HG03066 (cell line): ENCODE data around the gene ATP5MC2.
"Not testable (repeated sequence)": the region's sequence is repeated elsewhere in the genome, so short reads cannot be mapped to it uniquely, and the experiment has no call there.

ENCODE experiments used
- ATAC-seq: cut with Tn5 transposase; IDR thresholded peaks from one replicate; pipeline ENCODE4 v1.9.1; 2021; ENCODE audit warnings: low read depth; ENCODE audit not compliant: unreplicated experiment

The ATP5MC2 gene

DNA sequence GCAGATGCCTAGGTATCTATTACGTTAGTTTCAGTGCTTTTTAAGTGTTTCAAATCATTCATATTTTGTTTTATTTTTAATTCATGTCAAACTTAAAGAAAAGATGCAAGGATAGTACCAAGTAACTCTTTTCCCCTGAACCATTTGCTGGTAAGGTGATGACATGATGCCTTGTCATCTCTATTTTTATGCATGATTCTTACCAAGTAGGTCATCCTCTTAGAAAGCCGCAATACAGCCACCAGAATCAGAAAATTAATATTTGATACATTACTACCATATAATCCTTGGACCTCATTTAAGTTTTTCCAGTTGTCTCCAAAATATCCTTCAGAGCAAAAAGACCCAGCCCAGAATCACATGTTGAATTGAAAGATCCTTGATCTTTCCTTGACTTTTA, 22.3 kb downstream of the ATP5MC2 start:
- no peak for ATAC-seq

DNA sequence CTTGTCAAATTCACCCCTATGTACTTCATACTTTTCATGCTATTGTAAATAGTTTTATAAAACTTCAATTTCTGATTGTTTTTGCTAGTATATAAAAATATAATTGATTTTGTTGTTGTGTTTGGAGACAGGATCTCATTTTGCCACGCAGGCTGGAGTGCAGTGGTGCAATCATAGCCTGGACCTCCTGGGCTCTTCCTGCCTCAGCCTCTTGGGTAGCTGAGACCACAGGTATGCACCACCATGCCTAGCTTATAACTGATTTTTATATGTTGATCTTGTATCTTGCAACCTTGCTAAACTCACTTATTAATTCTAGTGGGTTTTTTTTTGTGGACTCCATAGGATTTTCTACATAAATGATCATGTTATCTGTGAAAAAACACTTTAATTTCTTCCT, 23.5 kb downstream of the ATP5MC2 start:
- no peak for ATAC-seq

DNA sequence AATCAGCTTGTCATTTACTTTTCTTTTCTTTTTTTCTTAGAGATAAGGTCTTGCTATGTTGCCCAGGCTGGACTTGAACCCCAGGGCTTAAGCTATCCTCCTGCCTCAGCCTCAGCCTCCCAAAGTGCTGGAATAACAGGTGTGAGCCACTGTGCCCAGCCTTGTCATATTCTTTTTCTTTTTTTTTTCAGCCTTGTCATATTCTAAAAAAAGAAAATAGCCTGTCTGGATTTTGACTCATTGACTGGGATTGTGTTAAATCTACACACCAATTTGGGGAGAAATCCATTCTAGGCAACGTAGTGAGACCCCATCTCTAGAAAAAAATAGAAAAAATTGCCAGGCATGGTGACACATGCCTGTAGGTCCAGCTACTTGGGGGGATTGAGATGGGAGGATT, 24.1 kb downstream of the ATP5MC2 start:
- ATAC-seq = no peak

DNA sequence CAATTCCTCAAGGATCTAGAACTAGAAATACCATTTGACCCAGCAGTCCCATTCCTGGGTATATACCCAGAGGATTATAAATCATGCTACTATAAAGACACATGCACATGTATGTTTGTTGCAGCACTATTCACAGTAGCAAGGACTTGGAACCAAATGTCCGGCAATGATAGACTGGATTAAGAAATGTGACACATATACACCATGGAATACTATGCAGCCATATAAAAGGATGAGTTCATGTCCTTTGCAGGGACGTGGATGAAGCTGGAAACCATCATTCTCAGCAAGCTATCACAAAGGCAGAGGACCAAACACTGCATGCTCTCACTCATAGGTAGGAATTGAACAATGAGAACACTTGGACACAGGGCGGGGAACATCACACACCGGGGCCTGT, 29.6 kb downstream of the ATP5MC2 start:
- ATAC-seq = not testable (repeated sequence)

DNA sequence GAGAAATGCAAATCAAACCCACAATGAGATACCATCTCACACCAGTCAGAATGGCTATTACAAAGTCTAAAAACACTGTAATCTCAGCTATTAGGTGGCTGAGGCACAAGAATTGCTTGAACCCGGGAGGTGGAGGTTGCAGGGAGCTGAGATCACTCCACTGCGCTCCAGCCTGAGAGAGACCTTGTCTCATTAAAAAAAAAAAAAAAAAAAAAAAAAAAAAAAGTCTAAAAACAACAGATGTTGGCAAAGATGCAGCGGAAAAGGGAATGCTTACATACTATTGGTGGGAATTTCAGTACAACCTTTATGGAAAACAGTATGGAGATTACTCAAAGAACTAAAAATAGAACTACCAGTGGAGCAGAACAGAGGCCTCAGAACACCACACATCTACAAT, 30.7 kb downstream of the ATP5MC2 start:
- no peak for ATAC-seq

DNA sequence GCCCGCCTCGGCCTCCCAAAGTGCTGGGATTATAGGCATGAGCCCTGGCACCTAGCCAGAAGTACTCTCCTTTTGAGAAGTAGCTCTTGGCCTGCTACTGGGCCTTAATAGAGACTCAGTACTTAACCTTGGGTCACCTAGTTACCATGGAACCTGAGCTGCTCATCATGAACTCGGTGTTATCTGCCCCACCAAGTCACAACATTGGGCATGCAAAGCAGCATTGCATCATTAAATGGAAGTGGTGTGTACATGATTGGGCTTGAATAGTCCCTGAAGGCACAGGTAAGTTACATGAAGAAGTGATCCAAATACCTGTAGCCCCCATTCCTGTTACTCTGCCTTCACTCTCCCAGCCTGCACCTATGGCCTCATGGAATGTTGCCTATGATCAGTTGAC, 31.8 kb downstream of the ATP5MC2 start:
- no peak for ATAC-seq

DNA sequence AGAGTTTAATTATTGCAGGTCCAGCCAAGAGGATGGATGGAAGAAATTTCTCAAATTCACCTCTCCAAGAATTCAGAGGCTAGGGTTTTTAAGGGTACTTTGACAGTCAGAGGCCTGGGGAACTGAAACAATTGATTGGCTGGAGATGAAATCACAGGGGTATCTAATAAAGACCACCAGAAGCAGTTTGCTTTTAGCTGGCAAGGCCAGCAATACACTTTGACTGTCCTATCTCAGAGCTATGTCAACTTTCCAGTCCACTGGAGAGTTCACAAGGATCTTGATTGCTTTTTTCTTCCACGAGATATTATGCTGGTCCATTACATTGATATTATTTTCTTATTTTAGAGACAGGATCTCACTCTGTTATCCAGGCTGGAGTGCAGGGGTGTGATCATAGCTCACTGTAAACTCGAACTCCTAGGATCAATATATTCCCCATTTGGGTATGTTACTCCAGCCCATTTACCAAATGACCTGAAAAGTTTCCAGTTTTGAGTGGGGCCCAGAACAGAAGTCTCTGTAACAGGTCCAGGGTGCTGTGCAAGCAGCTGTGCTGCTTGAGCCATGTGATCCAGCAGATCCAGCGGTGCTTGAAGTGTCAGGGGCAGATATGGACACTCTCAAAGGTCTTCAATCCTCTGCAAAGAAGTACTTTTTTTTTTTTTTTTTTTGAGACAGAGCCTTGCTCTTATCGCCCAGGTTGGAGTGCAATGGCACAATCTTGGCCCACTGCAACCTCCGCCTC, 32.5 kb downstream of the ATP5MC2 start:
- ATAC-seq = no peak

DNA sequence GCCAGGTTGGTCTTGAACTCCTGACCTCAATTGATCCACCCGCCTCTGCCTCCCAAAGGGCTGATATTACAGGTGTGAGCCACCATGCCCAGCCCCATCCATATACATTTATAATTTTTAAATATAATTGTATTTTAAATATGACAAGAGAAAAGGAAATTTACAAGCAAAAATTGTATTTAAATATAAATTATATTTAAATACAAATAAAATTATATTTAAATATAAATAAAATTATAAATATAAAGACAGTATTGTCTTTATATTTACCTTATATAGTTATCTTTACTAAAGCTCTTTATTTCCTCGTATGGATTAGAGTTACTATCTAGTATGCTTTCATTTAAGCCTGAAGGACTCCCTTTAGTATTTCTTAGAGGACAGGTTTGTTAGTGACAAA, 37.8 kb downstream of the ATP5MC2 start:
- ATAC-seq = no peak

DNA sequence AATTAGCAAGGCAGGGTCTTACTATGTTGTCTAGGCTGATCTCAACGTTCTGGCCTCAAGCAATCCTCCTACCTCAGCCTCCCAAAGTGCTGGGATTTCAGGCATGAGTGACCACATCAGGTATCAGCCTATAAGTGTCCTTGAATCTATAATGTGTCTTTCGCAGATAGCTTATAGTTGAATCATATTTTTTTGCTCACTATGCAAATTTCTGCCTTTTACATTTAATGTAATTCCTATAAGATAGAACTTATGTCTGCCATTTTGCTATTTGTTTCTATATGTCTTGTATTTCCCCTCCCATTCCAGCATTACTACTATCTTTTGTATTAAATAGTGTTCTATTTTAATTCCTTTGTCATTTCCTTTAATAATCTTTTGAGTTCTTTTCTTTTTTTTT, 39.2 kb downstream of the ATP5MC2 start:
- ATAC-seq = no peak

DNA sequence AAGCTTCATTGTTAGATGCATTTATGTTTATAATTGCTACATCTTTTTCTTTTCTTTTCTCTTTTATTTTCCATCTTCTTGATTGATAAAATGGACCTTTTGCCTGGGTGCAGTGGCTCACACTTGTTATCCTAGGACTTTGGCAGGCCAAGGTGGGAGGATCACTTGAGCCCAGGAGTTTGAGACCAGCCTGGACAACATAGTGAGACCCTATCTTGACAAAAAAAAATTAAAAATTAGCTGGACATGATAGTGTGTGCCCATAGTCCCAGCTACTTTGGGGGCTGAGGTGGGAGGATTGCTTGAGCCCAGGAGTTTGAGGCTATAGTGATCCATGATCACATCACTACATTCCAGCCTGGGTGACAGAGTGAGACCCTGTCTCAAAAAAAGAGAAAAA, 40.2 kb downstream of the ATP5MC2 start:
- not testable (repeated sequence) for ATAC-seq

DNA sequence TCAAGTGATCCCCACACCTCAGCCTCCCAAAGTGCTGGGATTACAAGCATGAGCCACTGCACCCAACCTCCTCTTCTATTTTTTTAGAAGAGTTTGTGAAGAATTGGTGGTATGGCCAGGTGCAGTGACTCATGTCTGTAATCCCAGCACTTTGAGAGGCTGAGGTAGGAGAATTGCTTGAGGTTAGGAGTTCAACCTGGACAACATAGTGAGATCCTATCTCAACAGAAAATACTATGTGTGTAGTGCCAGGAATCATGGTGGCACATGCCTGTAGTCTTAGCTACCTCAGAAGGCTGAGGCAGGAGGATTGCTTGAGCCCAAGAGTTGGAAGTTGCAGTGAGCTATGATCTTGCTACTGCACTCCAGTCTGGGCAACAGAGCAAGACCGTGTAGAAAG, 44.2 kb downstream of the ATP5MC2 start:
- no peak for ATAC-seq

DNA sequence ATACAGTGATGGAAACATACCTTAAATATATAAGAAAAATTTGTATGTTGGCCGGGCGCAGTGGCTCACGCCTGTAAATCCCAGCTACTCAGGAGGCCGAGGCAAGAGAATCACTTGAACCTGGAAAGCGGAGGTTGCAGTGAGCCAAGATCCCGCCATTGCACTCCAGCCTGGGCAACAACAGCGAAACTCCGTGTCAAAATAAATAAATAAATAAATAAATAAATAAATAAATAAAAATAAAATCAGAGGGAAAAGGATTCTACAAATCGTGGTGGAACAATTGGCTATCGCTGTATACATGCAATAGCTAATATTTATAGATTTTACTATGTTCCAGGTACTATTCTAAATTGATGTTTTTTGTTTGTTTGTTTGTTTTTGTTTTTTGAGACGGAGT, 48.0 kb downstream of the ATP5MC2 start:
- ATAC-seq = no peak

DNA sequence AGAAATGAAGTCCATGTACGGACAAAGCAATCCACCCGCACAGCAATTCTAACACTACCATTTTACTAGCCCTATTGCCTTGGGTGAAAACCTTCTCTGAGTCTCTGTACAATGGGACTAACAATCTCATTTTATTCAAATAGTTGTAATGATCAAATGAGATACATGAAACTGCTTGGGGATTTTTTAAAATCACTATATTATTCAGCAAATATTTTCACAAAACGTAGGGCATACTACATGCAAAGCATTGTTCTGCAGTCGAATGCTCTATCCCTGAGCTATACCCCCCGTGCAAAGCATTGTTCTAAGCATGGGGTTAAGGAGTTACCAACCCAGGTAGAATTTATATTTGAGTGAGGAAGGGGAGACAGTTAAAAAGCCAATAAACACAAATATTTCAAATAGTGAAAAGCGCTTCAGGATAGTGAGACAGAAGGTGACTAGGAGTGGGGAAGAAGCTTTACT, 49.1 kb downstream of the ATP5MC2 start:
- ATAC-seq = peak; percentile 2

DNA sequence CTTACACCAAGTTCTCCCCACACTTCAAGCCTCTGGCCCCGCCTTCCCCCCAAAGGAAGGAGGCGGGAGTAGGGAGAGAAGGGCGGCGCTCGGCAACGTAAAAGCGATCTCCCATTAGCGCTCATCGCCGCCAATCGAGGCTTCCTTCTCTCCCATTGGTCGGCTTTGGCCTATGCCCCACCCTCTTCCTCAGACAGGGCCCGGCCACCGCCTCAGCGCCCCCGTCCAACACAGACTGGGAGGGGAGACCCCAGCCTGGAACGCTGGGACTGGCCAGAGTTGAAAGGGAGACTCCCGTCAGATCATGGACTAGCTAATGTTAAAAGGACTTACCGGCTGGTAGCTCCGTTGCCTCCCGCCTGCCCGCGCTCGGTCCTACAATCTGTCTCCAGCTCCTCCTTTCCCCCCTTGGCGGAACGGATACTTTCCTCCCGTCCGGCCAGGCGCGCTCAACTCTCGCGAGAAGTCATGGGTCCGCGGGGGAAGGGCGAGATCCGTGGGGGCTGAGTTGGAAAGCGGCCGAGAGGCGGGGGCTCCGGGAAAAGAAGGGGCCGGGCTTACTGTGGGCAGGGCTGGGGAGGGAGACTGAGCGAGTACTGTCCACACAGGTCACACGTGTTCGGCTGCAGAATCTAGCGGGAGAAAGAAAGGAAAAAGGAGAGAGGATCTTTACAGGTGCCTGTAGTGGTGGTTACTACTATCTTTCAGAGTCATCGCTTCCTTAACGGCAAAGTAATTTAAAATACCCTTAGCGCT, 49.8 kb downstream of the ATP5MC2 start, which contains the start of gene ATF7:
TSS of gene ATF7 (minus strand) at position 437 of the 756 bp plus-strand sequence. CDS start 25,382 bp downstream, outside the sequence.
- peak; percentile 95 for ATAC-seq

DNA sequence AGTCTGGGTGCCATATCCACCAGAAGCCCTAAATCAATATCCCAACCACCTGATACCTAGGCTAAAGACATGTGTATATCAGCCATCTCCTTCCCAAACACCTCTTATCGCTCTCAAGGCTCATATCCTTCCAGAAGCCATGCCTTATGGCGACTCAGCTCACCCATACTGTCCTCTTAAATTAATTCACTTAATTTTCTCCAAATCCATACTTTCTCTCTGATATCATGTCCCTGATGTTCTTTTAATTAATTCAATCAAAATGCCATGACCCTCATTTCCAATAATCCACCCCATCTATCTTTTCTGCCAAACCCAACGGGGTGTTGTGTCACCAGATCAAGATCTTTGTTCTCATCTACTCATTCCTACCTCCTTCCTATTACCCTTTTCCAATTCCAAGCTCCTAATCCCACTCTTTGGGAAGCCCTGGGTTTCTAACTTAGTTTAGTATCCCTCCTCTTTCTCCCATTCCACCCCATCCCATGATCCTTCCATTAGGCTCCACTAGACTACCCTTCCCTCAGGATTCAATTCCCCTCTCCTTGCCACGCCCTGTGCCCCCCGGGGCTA, 50.4 kb downstream of the ATP5MC2 start:
- ATAC-seq = no peak

DNA sequence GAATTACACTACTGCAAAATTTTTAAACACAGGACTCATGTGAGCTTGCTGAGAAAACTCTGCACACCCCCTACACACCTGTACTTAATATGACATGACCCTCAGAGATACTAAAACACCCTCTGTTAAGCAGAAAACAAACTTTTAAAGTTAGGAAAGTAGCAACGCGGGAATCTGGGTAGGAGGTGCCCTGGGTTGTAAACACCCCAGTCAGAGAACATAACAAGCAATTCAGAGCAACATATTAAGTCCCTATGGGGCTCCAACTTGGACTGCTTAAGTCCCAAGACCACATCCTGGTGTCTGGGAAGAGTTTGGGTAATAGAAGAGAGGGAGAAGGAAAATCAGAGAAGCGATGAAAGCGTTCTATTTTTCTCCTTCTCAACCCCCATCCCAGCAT, 50.9 kb downstream of the ATP5MC2 start:
- ATAC-seq = no peak

DNA sequence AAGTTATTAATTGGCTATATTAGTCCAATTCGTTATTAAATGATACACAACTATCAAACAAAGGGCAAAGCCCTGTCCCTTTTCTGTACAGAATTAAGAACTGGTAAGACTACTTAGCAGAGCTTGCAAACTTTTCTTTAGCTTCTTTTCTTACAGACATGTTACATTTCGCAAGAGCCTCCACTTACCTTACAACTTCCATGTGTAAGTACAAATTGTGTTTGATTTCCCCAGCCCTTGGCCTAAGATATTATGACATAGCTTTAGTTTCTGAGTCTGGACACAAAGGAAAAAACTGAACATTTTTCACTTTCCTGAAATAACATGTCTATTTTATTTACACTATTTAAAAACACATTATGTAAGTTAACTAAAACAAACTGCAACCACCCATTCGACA, 51.4 kb downstream of the ATP5MC2 start:
- ATAC-seq = no peak

DNA sequence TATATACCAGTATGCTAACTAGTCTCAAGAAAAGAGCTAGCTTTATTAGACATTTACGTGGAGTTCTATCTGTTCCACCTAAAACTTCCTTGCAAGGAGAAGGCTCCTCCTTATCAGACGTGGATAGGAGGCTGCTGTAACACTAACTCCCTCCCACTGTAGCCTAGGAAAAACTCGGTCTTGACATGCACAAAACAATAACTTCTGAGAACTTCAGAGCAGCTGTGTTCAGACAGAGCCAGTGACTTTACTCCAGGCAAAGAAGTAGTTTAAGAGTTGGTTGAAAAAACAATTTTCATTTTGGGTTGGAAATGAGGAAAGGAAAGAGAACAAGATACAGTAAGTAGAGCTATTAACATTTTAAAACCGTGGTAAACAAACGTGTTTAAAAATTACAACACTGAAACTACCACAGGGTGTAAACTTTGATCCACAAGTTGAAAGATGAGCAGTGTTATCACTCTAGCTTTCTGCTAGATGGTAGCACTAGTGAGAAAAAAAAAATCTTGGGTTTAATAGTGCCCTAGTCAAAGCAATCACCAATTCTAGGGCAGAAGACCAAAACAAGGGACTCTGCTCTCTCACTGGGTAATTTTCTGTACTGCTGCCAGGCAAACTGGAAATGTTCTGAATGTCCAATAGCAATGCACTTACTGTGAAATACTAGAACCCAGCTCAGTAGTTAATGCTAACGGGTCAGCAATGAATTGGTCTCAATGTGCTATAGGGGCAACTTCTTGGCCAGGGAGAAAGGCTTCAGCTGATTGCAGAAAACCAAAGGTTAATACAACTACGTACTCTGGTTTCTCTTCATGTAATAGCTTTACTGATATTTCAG, 52.1 kb downstream of the ATP5MC2 start:
- no peak for ATAC-seq

DNA sequence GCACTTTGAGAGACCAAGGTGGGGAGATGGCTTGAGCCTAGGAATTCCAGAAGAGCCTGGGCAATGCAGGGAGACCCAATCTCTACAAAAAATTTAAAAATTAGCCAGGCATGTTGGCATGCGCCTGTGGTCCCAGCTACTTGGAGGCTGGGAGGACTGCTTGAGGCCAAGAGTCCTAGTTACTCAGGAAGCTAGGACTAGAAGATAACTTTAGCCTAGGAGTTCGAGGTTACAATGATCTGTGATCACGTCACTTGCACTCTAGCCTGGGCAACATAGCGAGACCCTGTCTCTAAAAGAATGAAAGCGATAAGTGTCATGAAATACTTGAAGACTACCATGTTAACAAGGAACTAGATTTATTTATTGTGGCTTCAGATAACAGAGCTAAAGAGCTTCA, 53.2 kb downstream of the ATP5MC2 start:
- ATAC-seq = no peak

DNA sequence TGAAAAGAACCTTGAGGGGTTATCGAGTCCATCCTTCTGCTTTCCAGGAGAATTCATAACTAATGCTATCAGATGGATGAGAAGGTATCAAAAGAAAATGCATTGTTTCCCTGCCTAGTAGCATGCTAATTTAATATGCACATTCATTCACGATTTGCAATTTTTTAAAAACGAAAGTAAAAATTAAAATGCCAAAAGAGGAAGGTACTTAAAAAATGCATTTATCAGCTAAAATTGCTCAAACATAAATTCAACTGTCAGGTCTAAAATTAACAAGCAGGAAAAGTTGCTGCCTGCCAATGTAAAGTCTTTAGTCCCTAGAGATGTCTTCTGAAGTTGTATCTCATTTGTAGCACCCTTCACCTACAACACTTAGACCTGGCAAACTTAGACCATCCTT, 57.6 kb downstream of the ATP5MC2 start:
- ATAC-seq = no peak

DNA sequence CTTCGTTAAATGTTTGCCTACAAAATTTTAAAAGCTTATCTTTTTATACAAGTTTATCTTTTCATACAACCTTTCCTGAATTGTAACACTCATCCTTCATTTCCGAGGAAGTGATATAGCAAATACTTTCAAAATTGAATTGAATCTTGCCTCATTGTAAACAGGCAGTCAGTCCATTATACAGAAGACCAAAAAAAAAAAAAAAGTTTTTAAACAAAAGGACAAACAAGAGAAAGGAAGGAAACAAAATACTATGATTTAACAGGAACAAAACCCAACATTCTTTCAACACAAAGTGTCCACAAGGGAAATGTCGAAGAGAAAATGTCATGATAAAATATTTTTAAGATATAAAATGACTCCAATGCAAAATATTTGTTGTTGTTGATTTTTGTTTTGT, 58.2 kb downstream of the ATP5MC2 start:
- no peak for ATAC-seq
